Stimulated activated CD8-positive, alpha-beta memory T cell treated with anti-CD3 and anti-CD28 coated beads, Interleukin-7, amount 100 ng/mL, for 48 hours (primary cell): ENCODE results near the gene ANKH.
"Not testable (repeated sequence)": the region's sequence is repeated elsewhere in the genome, so short reads cannot be mapped to it uniquely, and the experiment has no call there.

ENCODE experiments used
- DNase-seq, 2 donors: peaks; one replicate each; pipeline ENCODE4 v3.0.0-alpha.2; 2020; ENCODE audit warnings: low read depth in 1 of 2; ENCODE audit errors: extremely low read depth in 1 of 2

Gene ANKH

DNA sequence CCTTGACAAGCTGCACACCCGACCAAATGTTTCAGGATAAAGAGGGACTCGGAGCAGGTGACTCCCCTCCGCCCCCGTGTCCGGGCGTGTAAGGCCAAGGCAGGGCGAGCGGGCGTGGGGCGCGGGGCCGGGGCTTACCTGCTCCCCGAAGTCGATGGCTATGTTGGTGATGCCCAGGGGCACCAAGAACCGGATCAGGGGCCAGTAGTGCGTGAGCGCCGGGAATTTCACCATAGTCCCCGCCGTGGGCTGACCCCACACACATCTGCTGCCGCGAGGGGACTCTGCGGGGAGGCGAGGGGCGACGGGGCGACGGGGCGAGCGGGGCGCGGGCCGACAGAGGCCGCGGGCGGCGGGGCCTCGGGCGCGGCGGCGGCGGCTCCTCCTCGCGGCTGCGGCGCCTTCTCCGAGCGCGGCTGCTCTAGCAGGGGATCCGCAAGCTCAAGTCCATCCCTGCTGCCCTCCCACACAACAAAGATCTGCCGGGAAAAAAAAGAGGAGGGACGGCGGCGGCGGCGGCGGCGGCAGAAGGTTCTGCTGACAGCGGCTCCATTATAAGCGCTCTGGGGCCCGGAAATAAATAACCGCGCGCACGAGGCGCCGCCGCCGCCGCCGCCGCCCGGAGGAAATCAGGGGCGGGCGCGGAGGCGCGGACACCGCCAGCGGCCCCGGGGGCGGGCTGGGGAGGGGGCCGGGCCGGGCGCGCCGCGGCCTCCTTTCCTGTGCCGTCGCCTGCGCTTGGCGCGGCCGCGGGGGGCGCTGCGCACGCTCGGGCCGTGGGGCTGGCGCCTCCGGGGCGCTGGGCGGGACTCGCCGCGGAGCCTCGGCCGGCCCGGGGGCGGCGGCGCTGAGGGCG, at the start of gene ANKH:
Gene ANKH, minus strand, starts transcription at position 565 of the 856 bp plus-strand sequence. Its CDS starts 331 bp downstream, at position 234.
- peak; percentile 56 to 76 for DNase-seq

DNA sequence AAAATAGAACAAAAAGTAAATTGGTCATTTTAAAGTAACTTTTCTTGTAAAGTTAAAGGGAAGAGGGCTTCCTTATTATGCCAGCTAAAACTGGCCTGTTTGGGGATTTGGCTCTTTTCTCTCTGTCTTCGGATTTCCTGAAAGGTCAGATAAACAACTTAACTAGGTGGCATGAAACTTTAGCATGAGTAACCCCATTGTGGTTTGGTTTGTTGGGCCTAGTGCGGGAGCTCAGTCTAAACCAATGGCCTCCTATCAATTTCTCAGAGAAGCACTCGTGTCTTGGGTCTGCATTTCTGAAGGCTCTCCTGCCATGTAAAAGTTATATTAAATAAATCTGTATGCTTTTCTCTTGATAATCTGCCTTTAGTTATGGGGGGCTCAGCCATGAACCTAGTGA, 48.5 kb upstream of the ANKH start:
- DNase-seq = no peak

DNA sequence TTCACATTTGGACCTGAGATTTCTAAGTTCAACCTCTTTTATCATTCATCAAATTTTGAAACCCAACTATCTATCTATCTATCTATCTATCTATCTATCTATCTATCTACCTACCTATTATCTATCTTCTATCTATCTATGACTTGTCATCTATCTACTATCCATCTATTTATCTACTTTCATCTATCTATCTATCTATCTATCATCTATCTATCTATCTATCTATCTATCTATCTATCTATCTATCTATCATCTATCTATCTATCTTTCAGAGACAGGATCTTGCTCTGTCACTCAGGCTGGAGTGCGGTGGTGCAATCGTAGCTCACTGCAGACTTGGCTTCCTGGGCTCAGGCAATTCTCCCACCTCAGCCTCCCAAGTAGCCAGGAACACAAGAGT, 47.5 kb upstream of the ANKH start:
- DNase-seq = not testable (repeated sequence)

DNA sequence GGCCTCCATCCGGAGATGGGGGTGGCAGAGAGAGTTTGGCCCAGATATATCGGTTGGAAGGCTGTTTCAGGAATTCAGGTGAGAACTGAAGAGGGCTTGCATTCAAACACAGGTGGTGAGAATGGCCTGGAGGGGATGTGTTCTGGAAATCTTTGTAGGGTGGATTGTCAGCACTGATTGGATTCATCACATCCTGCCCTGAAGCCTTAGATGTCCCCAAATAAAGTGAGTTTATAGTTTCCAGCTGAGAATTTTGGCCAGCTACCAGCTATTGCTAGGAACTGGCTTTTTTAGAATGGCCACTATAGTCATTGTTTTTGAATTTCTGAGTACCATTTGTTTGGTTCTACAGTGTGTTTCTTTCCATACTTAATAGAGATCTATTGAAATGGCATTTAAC, 46.1 kb upstream of the ANKH start:
- DNase-seq = no peak

DNA sequence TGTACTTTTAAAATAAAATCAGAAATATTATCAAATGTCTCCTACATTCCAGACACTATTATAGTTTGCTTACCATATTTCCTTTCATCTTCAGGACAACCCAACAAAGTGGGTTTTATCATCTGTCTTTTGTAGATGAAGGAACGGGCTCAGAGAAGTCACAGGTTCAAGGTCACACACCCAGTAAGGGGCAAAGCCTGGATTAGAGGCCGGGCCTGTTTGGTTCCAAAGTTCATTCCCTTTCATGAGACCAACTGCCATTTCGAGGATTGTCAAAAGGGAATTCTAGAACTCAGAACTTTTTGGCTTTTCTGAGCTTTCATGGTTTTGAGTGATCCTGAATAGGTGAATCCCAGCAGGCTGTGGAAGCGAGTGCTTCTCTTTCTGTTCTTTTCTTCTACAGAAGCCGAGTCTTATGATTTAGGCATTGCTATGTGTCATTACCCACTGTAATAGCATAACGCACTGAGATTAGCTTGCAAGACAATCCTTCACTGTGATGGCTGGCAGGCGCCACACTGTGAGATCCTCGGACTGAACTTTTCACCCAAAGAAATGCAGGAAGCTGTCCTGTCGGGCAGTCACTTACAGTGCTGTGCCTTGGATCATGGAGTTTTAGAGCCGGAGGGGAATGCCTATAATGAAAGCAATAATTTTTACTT, 43.8 kb upstream of the ANKH start:
- no peak for DNase-seq

DNA sequence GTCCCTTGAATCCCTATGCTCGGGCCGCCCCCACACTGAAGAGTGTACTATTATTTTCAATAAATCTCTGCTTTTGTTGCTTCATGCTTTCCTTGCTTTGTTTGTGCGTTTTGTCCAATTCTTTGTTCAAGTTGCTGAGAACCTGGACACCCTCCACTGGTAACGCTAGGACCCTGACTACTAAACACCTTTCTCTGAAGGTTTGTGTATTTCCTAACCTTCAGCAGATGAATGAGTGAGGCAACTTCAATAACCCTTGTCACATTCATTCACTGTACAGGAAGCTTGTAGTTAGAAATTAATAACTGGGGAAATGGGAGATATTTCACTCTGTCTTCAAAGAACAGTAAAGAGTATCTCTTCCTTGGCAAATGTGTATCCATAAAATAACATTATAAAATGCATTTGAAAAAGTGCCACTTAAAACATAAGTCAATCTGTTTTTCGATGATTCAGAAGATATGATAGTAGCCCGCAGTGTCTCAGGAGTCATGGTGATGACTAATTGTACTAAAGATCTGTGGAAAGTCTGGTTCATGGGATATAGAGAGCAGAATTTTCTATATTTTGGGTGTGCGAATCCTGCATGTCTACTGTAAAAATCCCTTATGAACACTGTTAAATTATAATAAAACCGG, 43.2 kb upstream of the ANKH start:
- no peak for DNase-seq

DNA sequence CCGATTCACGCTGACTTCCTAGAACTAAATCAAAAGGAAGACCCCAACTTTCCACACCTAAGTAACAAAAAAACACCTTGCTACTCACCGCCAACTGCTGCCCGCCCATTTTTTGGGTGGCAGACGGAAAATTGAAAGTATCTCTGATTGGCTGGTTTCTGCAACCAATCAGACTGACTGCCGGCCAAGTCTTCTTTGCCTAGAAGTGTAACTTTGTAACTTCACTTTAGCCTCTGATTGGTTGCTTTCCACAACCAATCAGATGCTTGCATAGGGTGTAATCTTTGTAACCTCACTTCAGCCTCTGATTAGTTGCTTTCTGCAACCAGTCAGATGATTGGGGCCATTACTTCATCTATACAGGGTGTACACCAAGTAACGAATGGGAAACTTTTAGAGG, 42.6 kb upstream of the ANKH start:
- no peak for DNase-seq

DNA sequence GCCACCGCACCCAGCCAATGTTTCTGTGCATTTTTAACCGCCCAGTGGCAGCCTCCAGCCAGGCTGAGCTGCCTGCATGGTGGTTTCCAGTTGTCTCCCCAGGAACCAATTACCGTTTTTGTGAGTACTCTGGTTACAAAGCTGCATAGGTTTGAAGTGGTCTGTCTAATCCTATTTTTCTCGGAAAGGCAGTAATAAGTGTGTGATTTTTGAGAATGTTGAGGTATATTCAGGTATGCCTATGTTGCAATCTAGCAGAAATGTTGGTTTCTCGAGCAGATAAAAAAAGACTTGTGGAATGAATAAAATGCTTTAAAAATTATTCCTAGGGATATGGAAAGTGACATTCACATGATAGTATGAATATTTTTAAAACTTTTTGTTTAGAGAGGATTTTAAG, 41.5 kb upstream of the ANKH start:
- DNase-seq = no peak

DNA sequence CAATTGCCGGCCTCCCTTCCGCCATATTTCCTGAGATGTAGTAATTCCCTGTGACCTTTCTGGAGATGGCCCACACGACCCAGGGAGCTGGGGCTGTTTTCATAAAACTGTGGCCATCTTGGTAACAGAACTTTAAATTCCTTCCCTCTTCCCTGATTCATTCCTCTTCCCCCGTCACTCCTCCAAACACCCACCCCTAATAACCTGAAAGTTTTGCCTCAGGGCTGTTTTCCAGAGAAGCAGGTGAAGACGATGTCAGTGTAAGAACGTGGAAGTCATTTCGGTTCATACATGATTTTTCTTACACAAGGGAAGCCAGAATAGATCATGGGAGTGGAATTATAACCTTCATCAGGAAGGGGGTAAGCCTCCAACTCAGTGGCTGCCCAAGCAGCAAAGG, 40.6 kb upstream of the ANKH start:
- DNase-seq = no peak

DNA sequence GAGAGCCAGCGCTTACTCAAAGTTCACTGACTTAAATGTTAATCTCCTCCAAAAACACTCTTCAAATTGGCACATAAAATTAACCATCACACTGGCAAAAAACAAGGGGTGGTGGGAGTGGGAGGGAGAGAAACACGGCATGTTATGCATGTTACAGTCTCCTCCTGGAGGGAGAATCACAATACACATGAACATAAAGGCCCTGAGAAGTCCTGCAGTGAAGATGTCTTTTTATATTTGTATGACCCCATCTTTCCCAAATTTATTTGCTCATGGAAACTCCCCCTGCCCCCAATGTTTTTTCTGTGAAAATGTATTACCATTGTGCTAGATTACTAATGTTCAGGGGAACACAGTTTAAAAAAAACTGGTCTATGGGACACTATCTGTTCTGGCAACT, 37.8 kb upstream of the ANKH start:
- no peak for DNase-seq

DNA sequence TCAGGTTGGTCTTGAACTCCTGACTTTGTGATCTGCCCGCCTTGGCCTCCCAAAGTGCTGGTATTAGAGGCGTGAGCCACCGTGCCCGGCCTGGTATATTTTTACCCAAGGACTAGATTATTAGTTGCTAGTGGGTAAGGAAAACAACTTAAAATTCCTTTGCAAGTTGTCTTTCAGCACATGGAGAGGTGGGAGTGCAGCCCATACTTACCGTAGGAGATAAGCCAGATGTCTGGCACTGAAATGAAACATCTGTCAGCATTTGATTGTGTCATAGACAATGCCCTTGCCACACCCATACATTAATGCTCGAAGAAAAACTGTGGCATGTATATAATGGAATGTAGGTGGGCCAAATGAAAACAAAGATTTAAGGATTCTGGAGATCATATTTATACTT, 36.6 kb upstream of the ANKH start:
- DNase-seq = no peak

DNA sequence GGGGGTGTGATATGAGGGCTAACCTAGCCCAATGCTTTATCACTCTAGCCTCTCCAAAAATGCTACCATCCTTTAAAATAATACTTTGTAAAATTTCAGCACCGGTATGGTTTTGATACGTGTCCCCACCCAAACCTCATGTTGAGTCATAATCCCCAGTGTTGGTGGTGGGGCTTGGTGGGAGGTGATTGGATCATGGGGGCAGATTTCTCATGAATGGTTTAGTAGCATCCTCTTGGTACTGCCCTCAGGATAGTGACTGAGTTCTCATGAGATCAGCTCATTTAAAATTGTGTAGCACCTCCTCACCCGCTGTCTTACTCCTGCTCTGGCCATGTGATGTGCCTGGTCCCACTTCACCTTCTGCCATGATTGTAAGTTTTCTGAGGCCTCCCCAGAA, 35.0 kb upstream of the ANKH start:
- DNase-seq = peak in 1 of 2 donors; percentile 11

DNA sequence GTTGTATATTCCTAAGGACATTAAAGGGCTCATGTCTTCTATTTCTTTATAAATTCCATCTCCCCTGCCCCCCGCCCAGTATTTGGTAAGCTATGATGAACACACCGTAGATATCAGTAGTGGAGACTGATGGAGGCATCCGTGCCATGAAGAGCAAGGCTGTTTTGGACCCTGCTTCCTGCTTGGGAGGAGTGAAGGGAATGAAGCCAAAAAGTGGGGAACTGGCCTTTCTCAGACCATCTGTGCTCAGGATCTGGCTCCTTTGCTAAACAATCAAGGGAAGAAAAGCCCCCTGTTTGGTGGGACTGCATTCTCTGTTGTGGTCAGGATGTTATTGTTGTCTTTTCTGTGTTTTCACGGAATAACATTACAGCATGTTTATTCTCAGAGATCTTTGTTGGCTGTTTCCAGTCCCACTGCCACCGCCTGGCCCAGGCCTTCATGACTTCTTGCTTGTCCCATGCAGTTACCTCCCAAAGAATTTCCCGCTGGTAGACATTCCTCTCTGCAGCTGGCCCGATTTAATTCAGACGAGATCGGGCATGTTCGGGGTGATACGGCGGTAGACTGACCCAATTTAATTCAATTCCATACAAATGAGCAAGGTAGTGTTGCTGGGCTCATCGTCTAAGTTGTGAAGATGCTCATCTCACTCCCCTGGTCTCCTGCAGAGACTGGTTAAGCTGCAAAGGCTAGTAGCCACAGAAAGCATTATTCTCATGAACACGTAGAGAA, 31.4 kb upstream of the ANKH start:
- no peak for DNase-seq

DNA sequence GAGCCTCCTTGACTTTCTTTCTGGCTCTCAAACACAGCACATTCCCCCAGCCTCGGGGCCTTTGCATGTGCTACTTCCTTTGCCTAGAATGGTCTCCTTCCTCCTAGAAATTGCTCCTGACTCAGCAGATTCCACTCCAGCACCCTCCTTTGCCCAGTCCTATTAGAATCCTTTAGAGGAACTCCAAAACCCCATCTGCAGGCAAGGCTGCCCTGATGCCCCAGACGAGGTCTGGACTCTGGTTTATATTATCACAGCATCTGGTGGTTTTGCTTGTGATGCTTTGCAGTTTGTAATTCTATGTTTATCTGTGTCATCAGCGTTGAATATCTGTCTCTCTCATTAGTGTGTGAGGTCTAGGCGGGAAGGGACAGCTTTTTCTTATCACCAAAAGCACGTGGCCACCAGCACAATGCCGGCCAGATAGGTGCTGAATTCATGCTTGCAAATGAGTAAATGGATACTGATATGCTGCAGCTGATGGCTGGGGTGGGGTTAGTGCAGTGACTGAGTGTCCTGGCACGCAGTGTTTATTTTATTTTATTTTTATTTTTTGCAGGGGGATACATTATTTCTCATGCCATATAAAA, 30.0 kb upstream of the ANKH start:
- DNase-seq = no peak

DNA sequence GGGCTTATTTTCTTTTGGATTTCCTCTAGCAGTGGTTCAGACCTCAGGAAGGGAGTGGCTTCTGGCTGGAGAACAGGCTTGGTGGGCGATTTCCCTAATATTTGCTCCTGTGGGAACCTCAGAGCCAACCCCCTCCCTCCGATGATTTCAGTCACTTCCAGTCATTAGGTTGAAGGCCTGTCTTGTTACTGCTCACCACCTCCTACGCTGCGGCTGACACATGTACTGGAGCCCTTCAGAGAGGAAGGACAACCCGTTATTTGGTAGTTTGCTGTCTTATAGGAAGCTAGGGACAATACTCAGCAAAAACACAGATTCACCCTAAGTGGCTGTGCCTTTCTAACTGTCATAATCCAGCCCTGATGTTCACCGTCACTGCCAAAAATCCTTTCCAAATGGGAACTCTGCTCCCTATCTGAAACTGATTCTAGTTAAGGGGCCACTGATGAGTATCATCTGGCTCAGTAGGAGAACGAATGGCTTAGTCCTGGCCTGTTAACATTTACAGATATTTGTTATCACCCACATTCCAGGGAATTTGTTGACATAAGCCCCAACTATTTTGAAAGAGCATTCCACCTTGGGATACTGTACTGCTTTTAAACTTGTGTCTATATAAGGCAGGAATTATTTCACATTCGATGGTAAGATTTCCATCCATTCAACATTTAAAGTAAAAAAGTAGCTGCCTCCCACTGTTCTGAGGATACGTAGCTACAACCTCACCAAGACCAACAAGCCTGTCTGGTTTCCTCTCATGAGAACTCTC, 29.3 kb upstream of the ANKH start:
- DNase-seq = no peak

DNA sequence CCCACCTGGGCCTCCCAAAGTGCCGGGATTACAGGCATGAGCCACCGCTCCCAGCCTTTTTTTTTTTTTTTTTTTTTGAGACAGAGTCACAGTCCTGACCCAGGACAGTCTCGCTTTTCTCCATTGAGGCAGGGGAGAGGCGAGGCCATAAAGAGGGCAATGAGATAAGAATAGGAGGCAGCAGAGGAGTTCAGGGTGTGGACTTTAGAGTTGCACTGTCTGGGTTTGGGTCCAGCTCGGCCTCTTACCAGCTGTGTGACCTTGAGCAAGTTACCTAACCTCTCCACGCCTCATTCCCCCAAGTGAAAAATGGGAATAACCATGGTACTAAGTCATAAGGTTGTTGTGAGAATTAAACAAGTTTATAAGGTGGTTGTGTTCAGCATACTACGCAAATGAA, 24.6 kb upstream of the ANKH start:
- no peak for DNase-seq

DNA sequence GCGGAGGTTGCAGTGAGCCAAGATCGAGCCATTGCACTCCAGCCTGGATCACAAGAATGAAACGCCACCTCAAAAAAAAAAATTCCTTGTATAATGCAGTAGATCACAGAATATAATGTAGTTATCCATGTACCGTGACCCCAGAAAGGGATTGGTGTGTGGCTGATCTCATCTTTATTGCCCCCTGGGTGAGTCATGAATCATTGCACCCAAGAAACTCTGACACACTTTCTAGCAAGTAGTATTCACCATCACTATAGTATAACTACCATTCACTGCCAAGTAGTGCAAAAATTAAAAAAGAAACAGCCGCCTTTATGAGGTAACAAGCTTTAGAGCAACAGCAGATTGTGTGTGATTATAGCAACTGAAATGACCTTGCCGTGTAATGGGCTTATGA, 23.7 kb upstream of the ANKH start:
- DNase-seq = no peak

DNA sequence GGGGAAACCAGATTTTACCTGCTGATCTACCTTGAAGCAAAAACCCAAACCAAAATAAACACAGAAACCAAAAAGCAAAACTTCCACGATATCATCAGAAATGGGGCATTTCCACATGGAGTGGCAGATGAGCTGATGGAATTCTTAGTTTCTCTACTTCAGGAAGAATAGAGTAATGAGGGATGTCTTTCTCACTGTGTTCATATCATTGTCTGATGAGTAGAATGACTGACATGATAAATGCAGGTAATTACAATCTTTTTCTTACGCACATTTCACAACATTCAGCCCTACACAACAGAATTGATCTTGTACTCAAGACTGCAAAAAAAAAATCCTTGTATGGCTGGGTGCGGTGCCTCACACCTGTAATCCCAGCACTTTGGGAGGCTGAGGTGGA, 23.2 kb upstream of the ANKH start:
- DNase-seq = no peak

DNA sequence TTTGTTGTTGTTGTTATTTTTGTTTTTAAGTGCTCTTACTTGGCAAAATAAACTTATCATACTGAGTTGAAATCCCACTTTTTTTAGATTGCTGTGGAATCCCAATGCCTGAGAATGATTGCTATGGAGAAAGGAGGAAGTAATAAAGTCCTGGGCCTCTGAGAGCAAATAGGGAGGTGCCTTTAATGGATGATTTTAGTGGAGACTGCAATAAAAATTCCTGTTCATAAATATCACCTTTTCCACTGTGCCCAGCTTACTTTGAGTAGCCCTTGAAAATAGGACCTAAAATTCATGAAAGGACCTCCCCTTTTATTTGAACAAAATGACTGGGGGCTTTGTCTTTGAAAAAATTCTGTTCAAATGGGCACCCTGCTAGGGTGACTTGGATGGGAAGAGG, 21.8 kb upstream of the ANKH start:
- no peak for DNase-seq

DNA sequence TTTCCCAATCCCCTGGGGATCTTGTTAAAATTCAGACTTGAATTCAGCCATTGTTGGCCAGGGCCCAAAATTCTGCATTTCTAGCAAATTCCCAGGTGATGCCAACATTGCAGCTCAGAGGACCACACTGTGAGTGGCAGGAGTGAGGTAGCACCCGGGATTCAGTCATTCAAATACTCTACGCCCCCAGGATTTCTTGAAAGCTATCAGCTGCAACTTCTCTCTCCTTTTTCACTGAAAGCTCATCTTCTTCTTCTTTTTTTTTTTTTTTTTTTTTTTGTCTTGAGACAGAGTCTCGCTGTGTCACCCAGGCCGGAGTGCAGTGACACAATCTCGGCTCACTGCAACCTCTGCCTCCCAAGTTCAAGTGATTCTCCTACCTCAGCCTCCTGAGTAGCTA, 19.3 kb upstream of the ANKH start:
- DNase-seq = no peak
